Measurements from ENCODE around the gene SH3TC1. TPM values are rescaled to one million over a fixed set of nuclear protein-coding genes. Genes with fewer than 3 reads are reported as not detected.

Gene SH3TC1
- total RNA-seq, 5 donors from 2014 or later (not counting 1 experiment from before 2014, with no cell fraction given) = 24.6 to 103 (median 40.3) TPM

DNA sequence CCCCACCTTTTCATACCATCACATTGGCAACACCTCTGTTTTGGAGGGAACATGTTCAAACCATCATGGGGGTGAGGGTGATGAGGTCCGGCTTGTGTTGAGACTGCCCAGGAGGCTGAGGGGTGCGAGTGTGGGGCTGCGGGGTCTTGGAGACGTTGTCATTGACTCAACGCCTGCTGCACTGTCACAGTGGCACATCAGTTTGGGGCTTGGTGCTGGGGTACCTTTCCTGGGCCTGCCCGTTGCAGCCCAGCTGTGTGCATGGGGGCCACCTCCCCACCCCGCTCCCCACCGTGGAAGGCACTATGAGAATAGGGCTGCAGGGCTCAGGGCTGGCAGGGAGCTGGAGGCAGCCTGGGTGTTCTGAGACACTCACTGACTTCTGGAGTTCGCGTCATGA is 72.7 kb downstream of the SH3TC1 start:
- Histone ChIP-seq H3K27ac (ENCODE audit: low read length) (no peak overlapping the region), H3K9me3 (no peaks in the 10 kb centered on the region), H3K4me1 (ENCODE audit: control insufficient read depth in 1 of 2, extremely low read depth in 1 of 2, insufficient read depth in 2 of 2, low read length in 2 of 2) (no peaks in the 10 kb centered on the region), H3K36me3 (ENCODE audit: control insufficient read depth in 2 of 2, extremely low read depth in 1 of 2, insufficient read depth in 1 of 2, low read length in 1 of 2) (no peaks in the 10 kb centered on the region), H3K27me3 (replicated peaks in 1 of 2; ENCODE audit: control insufficient read depth in 2 of 2, extremely low read depth in 1 of 2, insufficient read depth in 2 of 2, low read length in 1 of 2) (peaks cover 0 to 62% of the 10 kb centered on the region in 2 experiments), H3K4me3 (ENCODE audit: control insufficient read depth in 1 of 2, extremely low read depth in 1 of 2, low read length in 1 of 2) (no peak overlapping the region)
- no peaks in the 10 kb centered on the region for H3K36me3 Mint-ChIP-seq
- peaks cover 0 to 2% (median 2%) of the 10 kb centered on the region in 3 donors for H3K4me1 Mint-ChIP-seq
- no peak overlapping the region for H3K4me3 Mint-ChIP-seq
- DNase-seq (no peak), ATAC-seq (replicated peaks in 1 of 4) (no peak)
- H3K27me3 Mint-ChIP-seq = peaks cover 36 to 39% of the 10 kb centered on the region in 2 donors
- 85% methylated on average over 10 of the region's 10 CpGs for WGBS (ENCODE audit: insufficient coverage)
- ChIA-PET CTCF (no interaction called here), POLR2A (no interaction called here)
- H3K27ac Mint-ChIP-seq = no peak overlapping the region
- no peaks in the 10 kb centered on the region for H3K9me3 Mint-ChIP-seq

DNA sequence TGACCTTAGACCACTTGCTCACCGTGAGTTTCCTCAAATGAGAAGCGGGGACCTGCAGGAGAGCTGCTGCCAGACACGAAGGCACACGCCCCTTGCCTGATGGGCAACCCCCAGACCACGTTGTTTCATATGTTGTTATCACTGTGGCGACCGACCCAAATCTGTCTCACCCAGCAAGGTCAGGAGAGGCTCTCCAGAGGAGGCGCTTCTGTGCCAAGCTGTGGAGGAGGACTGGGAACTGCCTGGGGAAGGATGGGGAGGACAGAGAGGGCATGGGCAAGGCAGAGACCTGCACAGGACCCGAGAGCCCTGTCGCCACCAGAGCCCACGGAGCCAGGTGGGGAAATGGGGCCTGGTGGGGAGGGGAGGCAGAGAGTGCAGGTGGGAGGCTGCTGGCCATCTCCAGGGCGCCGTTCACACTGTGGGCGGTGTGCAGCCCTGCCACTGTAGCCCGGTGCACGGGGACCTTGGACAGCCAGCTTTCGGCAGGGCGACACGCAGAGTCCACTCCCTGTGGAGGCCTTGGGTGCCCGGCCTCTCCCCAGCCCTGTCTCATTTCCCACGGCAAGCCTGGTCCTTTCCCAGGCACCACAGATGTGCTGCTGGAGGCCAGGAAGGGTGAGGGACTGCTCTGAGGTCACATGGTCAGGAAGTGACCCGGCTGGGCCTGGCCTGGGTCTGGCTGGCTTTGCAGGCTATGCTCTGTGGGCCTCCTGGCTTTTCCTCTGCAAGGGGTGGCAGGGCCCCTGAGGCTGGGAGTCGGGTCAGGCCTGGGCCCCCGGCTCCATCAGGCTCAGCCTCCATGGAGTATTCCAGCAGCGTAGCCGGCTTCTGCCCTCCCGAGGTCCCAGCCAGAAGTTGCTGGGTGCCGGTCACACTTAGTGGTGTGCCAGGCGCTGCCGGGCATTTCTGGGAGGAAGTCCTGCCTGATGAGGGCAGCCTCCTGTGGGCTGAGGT is 73.7 kb downstream of the SH3TC1 start:
- ATAC-seq (replicated peaks in 1 of 4) = no peak
- DNase-seq = no peak
- no peaks in the 10 kb centered on the region for H3K4me1 ChIP-seq (ENCODE audit: control insufficient read depth in 1 of 2, extremely low read depth in 1 of 2, insufficient read depth in 2 of 2, low read length in 2 of 2)
- Mint-ChIP-seq H3K36me3 (no peaks in the 10 kb centered on the region), H3K27me3 (peaks cover 35 to 40% of the 10 kb centered on the region in 2 donors), H3K4me1 (peaks cover 0 to 2% (median 2%) of the 10 kb centered on the region in 3 donors), H3K4me3 (no peak overlapping the region), H3K27ac (no peak overlapping the region), H3K9me3 (no peaks in the 10 kb centered on the region)
- no peak overlapping the region for H3K27ac ChIP-seq (ENCODE audit: low read length)
- H3K36me3 ChIP-seq (ENCODE audit: control insufficient read depth in 2 of 2, extremely low read depth in 1 of 2, insufficient read depth in 1 of 2, low read length in 1 of 2) = no peaks in the 10 kb centered on the region
- CTCF ChIA-PET = no interaction called here
- H3K27me3 ChIP-seq (replicated peaks in 1 of 2; ENCODE audit: control insufficient read depth in 2 of 2, extremely low read depth in 1 of 2, insufficient read depth in 2 of 2, low read length in 1 of 2) = peaks cover 0 to 61% of the 10 kb centered on the region in 2 experiments
- H3K4me3 ChIP-seq (ENCODE audit: control insufficient read depth in 1 of 2, extremely low read depth in 1 of 2, low read length in 1 of 2) = no peak overlapping the region
- POLR2A ChIA-PET = no interaction called here
- WGBS (ENCODE audit: insufficient coverage) = 74% methylated on average over 30 of the region's 30 CpGs
- H3K9me3 ChIP-seq = no peaks in the 10 kb centered on the region

DNA sequence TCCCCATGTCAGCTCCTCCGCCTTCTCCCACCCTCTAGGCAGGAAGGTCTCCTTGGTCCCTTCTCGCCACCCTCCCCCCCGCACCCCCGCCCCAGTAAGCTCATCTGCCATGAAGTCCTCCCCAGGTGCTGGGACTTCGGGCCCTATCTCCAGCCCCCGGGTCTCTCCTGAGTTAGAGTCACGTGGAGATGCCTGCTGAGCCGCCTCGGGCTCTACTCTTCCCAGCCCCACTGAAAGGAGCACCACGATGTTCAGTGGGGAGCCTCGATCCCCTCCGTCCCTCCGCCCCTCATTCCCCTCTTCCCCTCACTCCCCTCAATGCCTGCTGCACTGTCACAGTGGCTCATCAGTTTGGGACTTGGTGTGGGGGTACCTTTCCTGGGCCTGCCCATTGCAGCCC is 74.4 kb downstream of the SH3TC1 start:
- Histone ChIP-seq H3K4me3 (ENCODE audit: control insufficient read depth in 1 of 2, extremely low read depth in 1 of 2, low read length in 1 of 2) (no peak overlapping the region), H3K27ac (ENCODE audit: low read length) (no peak overlapping the region), H3K9me3 (no peaks in the 10 kb centered on the region), H3K27me3 (replicated peaks in 1 of 2; ENCODE audit: control insufficient read depth in 2 of 2, extremely low read depth in 1 of 2, insufficient read depth in 2 of 2, low read length in 1 of 2) (peaks cover 0 to 55% of the 10 kb centered on the region in 2 experiments), H3K36me3 (ENCODE audit: control insufficient read depth in 2 of 2, extremely low read depth in 1 of 2, insufficient read depth in 1 of 2, low read length in 1 of 2) (no peaks in the 10 kb centered on the region), H3K4me1 (ENCODE audit: control insufficient read depth in 1 of 2, extremely low read depth in 1 of 2, insufficient read depth in 2 of 2, low read length in 2 of 2) (no peaks in the 10 kb centered on the region)
- H3K27me3 Mint-ChIP-seq = peaks cover 33 to 38% of the 10 kb centered on the region in 2 donors
- POLR2A ChIA-PET = no interaction called here
- no peak overlapping the region for H3K4me3 Mint-ChIP-seq
- 81% methylated on average over 9 of the region's 13 CpGs for WGBS (ENCODE audit: insufficient coverage)
- H3K36me3 Mint-ChIP-seq = no peaks in the 10 kb centered on the region
- no peak for DNase-seq
- H3K27ac Mint-ChIP-seq = no peak overlapping the region
- CTCF ChIA-PET = interaction anchor here in 1 of 2 donors (0.6 kb wide), 1 partner anchor 9 kb away, joined by 4 read pairs; no protein-coding TSS in a partner anchor
- H3K9me3 Mint-ChIP-seq = no peaks in the 10 kb centered on the region
- H3K4me1 Mint-ChIP-seq = peaks cover 0 to 2% (median 2%) of the 10 kb centered on the region in 3 donors
- no peak for ATAC-seq (replicated peaks in 1 of 4)

DNA sequence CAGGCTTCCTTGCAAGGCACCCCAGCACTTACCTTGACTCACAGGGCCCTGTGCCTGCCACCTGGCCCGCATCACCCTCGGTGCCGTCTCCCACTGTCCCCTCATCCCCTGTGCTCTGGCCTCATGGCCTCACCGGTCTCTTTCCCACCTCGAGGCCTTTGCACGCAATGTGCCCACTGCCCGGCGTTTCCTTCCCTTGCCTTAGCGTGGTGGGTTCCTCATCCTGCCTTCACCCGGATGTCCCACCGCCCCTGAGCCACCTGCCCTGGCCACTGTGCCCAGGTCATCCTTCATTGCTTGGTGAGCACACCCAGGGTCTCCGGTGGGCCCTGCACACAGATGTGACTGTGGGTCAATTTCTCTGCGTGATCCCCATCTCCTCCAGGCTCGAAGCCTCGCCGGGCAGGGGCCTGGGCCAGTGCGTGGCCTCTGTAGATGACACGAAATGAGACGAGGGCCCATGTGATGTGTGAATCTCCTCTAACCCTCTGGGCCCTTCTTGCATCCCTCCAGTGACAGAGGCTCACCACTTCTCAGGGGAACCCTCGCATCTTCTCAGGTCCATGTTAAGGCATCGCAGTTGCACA is 75.1 kb downstream of the SH3TC1 start:
- Histone ChIP-seq H3K27ac (ENCODE audit: low read length) (no peak overlapping the region), H3K27me3 (replicated peaks in 1 of 2; ENCODE audit: control insufficient read depth in 2 of 2, extremely low read depth in 1 of 2, insufficient read depth in 2 of 2, low read length in 1 of 2) (peaks cover 0 to 48% of the 10 kb centered on the region in 2 experiments), H3K4me3 (ENCODE audit: control insufficient read depth in 1 of 2, extremely low read depth in 1 of 2, low read length in 1 of 2) (no peak overlapping the region), H3K9me3 (no peaks in the 10 kb centered on the region), H3K36me3 (ENCODE audit: control insufficient read depth in 2 of 2, extremely low read depth in 1 of 2, insufficient read depth in 1 of 2, low read length in 1 of 2) (no peaks in the 10 kb centered on the region), H3K4me1 (ENCODE audit: control insufficient read depth in 1 of 2, extremely low read depth in 1 of 2, insufficient read depth in 2 of 2, low read length in 2 of 2) (no peaks in the 10 kb centered on the region)
- Mint-ChIP-seq H3K4me1 (peaks cover 0 to 2% (median 2%) of the 10 kb centered on the region in 3 donors), H3K36me3 (no peaks in the 10 kb centered on the region), H3K27me3 (peaks cover 25 to 31% of the 10 kb centered on the region in 2 donors), H3K27ac (no peak overlapping the region), H3K9me3 (no peaks in the 10 kb centered on the region), H3K4me3 (no peak overlapping the region)
- POLR2A ChIA-PET = no interaction called here
- DNase-seq (no peak), ATAC-seq (replicated peaks in 1 of 4) (no peak)
- 94% methylated on average over 19 of the region's 21 CpGs for WGBS (ENCODE audit: insufficient coverage)
- CTCF ChIA-PET = no interaction called here

DNA sequence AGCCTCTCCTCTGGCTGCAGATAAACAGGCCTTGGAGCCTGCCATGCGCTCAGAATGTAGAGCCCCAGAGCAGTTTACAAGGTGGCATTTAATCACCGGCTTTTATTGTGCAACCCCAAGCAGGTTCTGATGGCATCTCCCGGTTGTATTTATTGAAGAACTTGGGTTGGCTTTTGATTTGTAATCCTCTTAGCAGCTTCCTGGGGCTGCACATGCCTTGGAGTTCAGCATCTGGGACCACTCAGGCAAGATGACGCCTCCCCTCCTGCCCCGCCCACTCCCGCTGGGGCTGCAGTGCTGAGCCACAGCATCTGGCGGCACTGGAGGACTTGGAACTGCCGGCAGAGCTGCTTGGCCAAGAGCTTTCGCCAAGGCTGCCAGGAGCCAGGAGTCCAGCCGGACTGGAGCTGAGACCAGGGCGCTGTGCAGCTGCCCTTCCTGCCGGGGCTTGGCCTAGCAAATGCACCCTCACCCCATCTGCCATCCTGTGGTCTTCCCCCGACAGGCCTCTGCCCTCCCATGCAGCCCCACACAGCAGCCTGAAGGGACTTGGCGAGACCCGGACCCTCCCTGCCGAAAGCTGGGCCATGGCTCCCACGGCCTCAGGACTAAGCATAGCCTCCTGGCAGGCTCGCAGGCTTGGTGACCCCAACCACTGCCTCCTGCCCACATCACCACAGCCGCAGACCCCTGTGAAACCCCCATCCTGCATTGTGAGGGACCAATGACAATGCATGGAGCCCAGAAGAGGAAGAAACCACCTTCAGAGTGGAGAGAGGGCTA is 75.9 kb downstream of the SH3TC1 start:
- ChIA-PET POLR2A (no interaction called here), CTCF (no interaction called here)
- H3K27ac Mint-ChIP-seq = no peak overlapping the region
- H3K36me3 Mint-ChIP-seq = no peaks in the 10 kb centered on the region
- H3K36me3 ChIP-seq (ENCODE audit: control insufficient read depth in 2 of 2, extremely low read depth in 1 of 2, insufficient read depth in 1 of 2, low read length in 1 of 2) = no peaks in the 10 kb centered on the region
- H3K9me3 Mint-ChIP-seq = no peaks in the 10 kb centered on the region
- H3K27me3 ChIP-seq (replicated peaks in 1 of 2; ENCODE audit: control insufficient read depth in 2 of 2, extremely low read depth in 1 of 2, insufficient read depth in 2 of 2, low read length in 1 of 2) = peaks cover 0 to 45% of the 10 kb centered on the region in 2 experiments
- peaks cover 0 to 2% (median 2%) of the 10 kb centered on the region in 3 donors for H3K4me1 Mint-ChIP-seq
- no peak overlapping the region for H3K4me3 Mint-ChIP-seq
- 70% methylated on average over 16 of the region's 19 CpGs for WGBS (ENCODE audit: insufficient coverage)
- peaks cover 25 to 30% of the 10 kb centered on the region in 2 donors for H3K27me3 Mint-ChIP-seq
- no peaks in the 10 kb centered on the region for H3K9me3 ChIP-seq
- no peak overlapping the region for H3K4me3 ChIP-seq (ENCODE audit: control insufficient read depth in 1 of 2, extremely low read depth in 1 of 2, low read length in 1 of 2)
- H3K27ac ChIP-seq (ENCODE audit: low read length) = no peak overlapping the region
- no peaks in the 10 kb centered on the region for H3K4me1 ChIP-seq (ENCODE audit: control insufficient read depth in 1 of 2, extremely low read depth in 1 of 2, insufficient read depth in 2 of 2, low read length in 2 of 2)
- DNase-seq = no peak
- no peak for ATAC-seq (replicated peaks in 1 of 4)

DNA sequence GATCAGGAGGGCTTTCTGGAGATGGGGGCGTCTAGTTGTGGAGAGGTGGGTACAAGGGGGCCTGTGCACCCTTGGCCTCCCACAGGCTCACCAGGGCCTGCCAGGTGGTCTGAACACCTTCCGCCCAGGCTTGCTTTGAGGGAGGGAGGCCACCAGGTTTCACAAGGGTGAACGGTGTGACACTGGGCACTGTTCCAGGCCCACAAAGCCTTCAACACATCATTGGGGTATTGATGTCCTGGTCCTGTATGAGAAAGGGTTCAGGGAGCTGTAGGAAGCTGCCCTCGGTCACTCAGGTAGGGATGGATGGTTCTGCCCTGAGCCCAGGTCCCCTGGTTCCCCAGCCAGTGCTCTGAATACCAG is 76.4 kb downstream of the SH3TC1 start:
- Histone ChIP-seq H3K4me3 (ENCODE audit: control insufficient read depth in 1 of 2, extremely low read depth in 1 of 2, low read length in 1 of 2) (no peak overlapping the region), H3K36me3 (ENCODE audit: control insufficient read depth in 2 of 2, extremely low read depth in 1 of 2, insufficient read depth in 1 of 2, low read length in 1 of 2) (no peaks in the 10 kb centered on the region), H3K27ac (ENCODE audit: low read length) (no peak overlapping the region), H3K27me3 (replicated peaks in 1 of 2; ENCODE audit: control insufficient read depth in 2 of 2, extremely low read depth in 1 of 2, insufficient read depth in 2 of 2, low read length in 1 of 2) (peaks cover 0 to 43% of the 10 kb centered on the region in 2 experiments), H3K4me1 (ENCODE audit: control insufficient read depth in 1 of 2, extremely low read depth in 1 of 2, insufficient read depth in 2 of 2, low read length in 2 of 2) (no peaks in the 10 kb centered on the region), H3K9me3 (no peaks in the 10 kb centered on the region)
- no peak overlapping the region for H3K27ac Mint-ChIP-seq
- peaks cover 0 to 2% (median under 1%) of the 10 kb centered on the region in 3 donors for H3K4me1 Mint-ChIP-seq
- 48% methylated on average over 2 of the region's 4 CpGs for WGBS (ENCODE audit: insufficient coverage)
- POLR2A ChIA-PET = no interaction called here
- H3K36me3 Mint-ChIP-seq = no peaks in the 10 kb centered on the region
- H3K4me3 Mint-ChIP-seq = no peak overlapping the region
- H3K27me3 Mint-ChIP-seq = peaks cover 24 to 26% of the 10 kb centered on the region in 2 donors
- no peak for ATAC-seq (replicated peaks in 1 of 4)
- no peak for DNase-seq
- CTCF ChIA-PET = no interaction called here
- H3K9me3 Mint-ChIP-seq = no peaks in the 10 kb centered on the region

All from T-cell (primary cell).